AML-193 (cell line): ENCODE results near the gene FDX1.

Source experiments
- DNase-seq, 2 experiments: peaks; one replicate each; lab custom pipeline; 2025; lab: John Stamatoyannopoulos, UW

FDX1 gene

GRCh38 chr11:110509472-110509871 lies 79.7 kb downstream of the FDX1 start:
- DNase-seq = no peak

GRCh38 chr11:110512026-110512425 lies 82.3 kb downstream of the FDX1 start:
- DNase-seq = no peak

- no peak for DNase-seq
These were observed 83.6 kb downstream of the FDX1 start for GRCh38 chr11:110513259-110513801.

- no peak for DNase-seq
These were observed 84.2 kb downstream of the FDX1 start for GRCh38 chr11:110513846-110514437.
